Neural progenitor cell (in vitro differentiated cells): ENCODE measurements around the gene UGT2B7. TPM values are rescaled to one million over a fixed set of nuclear protein-coding genes. Genes with fewer than 3 reads are reported as not detected.
A peak's percentile ranks its signal among the peaks of the same experiment; 100 is the strongest.

Experiments
- DNase-seq: peaks from one replicate; pipeline ENCODE4 v3.0.0-alpha.2; 2016; ENCODE audit warnings: low spot score
- H2AFZ ChIP-seq: fragments of 200-600 bp; sonication (generic); replicated peaks from 2 replicates; pipeline ENCODE4 v1.6.1; 2016; ENCODE audit warnings: antibody characterized with exemption
- H3F3A ChIP-seq: fragments of 200-600 bp; sonication (generic); 2 replicates; pipeline ENCODE4 v1.6.1; 2016; ENCODE audit warnings: antibody characterized with exemption, low read depth
- H3K27ac ChIP-seq: fragments of 200-600 bp; sonication (generic); 2 replicates; pipeline ENCODE4 v1.5.1; 2016; ENCODE audit warnings: mild to moderate bottlenecking
- H3K27me3 ChIP-seq: fragments of 200-600 bp; sonication (generic); 2 replicates; pipeline ENCODE4 v1.6.1; 2016; ENCODE audit warnings: mild to moderate bottlenecking, moderate library complexity
- H3K36me3 ChIP-seq: fragments of 200-600 bp; sonication (generic); 2 replicates; pipeline ENCODE4 v1.5.1; 2016
- H3K4me1 ChIP-seq: fragments of 200-600 bp; sonication (generic); 2 replicates; pipeline ENCODE4 v1.6.1; 2016; ENCODE audit warnings: mixed run types
- H3K4me2 ChIP-seq: fragments of 200-600 bp; sonication (generic); 2 replicates; pipeline ENCODE4 v1.6.1; 2016
- H3K4me3 ChIP-seq: fragments of 200-600 bp; sonication (generic); 2 replicates; pipeline ENCODE4 v1.5.1; 2016
- H3K79me2 ChIP-seq: fragments of 200-600 bp; sonication (generic); 2 replicates; pipeline ENCODE4 v1.6.1; 2016; ENCODE audit warnings: low read depth
- H3K9ac ChIP-seq: fragments of 200-600 bp; sonication (generic); 2 replicates; pipeline ENCODE4 v1.6.1; 2016
- H3K9me3 ChIP-seq: fragments of 200-600 bp; sonication (generic); 2 replicates; pipeline ENCODE4 v1.5.1; 2016; ENCODE audit warnings: low read depth
- H4K20me1 ChIP-seq: fragments of 200-600 bp; sonication (generic); 2 replicates; pipeline ENCODE4 v1.6.1; 2016; ENCODE audit warnings: low read depth
- H3K27ac Mint-ChIP-seq: 3 replicates; pipeline ENCODE4 v1.8.0; 2021; ENCODE audit warnings: mixed read lengths
- H3K27me3 Mint-ChIP-seq: 2 replicates; pipeline ENCODE4 v1.8.0; 2022; ENCODE audit warnings: low read depth, mild to moderate bottlenecking, inconsistent platforms, moderate library complexity, mixed read lengths; ENCODE audit not compliant: insufficient read depth
- H3K36me3 Mint-ChIP-seq: 3 replicates; pipeline ENCODE4 v1.8.0; 2021; ENCODE audit warnings: mixed read lengths
- H3K4me1 Mint-ChIP-seq: 3 replicates; pipeline ENCODE4 v1.8.0; 2021; ENCODE audit warnings: mixed read lengths
- H3K4me3 Mint-ChIP-seq: 3 replicates; pipeline ENCODE4 v1.8.0; 2021; ENCODE audit warnings: mild to moderate bottlenecking, moderate library complexity, mixed read lengths
- H3K9me3 Mint-ChIP-seq: 3 replicates; pipeline ENCODE4 v1.8.0; 2020; ENCODE audit warnings: mixed read lengths
- EZH2 ChIP-seq: fragments of 200-600 bp; sonication (generic); IDR thresholded peaks from 2 replicates; pipeline ENCODE4 v1.6.1; 2017; ENCODE audit warnings: antibody characterized with exemption, mild to moderate bottlenecking, moderate library complexity
- EZH2phosphoT487 ChIP-seq: fragments of 200-600 bp; sonication (generic); IDR thresholded peaks from 2 replicates; pipeline ENCODE4 v1.6.1; 2017; ENCODE audit warnings: antibody characterized with exemption
- total RNA-seq: library from RNA; depleted of rRNA; stranded (reverse); fragments of >200 nt; gene quantifications from 2 replicates; pipeline ENCODE4 v1.2.3, GENCODE V29; 2015; ENCODE audit warnings: low replicate concordance
- TF ChIP-seq, protein P1 (sequence below): fragments of 200-600 bp; sonication (generic); IDR thresholded peaks from 2 replicates; pipeline ENCODE4 v1.5.1; 2017; ENCODE audit warnings: antibody characterized with exemption, mild to moderate bottlenecking

The UGT2B7 gene
- total RNA-seq, 1 donor from 2014 or later = not detected

GRCh38 chr4:69057620-69058409 is 38.5 kb upstream of the UGT2B7 start:
- Histone ChIP-seq H3K9ac (no peak overlapping the region), H3K9me3 (no peaks in the 10 kb centered on the region), H3K4me2 (peak overlapping the region; percentile 67), H4K20me1 (no peaks in the 10 kb centered on the region), H3K27ac (peak overlapping the region; percentile 42), H3K4me3 (no peak overlapping the region), H3K79me2 (no peaks in the 10 kb centered on the region), H2AFZ (peak overlapping the region; percentile 59), H3K4me1 (peaks cover 15% of the 10 kb centered on the region), H3K27me3 (no peaks in the 10 kb centered on the region), H3K36me3 (no peaks in the 10 kb centered on the region), H3F3A (peaks cover 16% of the 10 kb centered on the region)
- DNase-seq = peak; percentile 72
- H3K4me3 Mint-ChIP-seq = peak overlapping the region; percentile 31
- no peaks in the 10 kb centered on the region for H3K36me3 Mint-ChIP-seq
- H3K27ac Mint-ChIP-seq = peak overlapping the region; percentile 82
- peaks cover 31% of the 10 kb centered on the region for H3K4me1 Mint-ChIP-seq
- no peaks in the 10 kb centered on the region for H3K27me3 Mint-ChIP-seq
- TF ChIP-seq, protein P1, sequence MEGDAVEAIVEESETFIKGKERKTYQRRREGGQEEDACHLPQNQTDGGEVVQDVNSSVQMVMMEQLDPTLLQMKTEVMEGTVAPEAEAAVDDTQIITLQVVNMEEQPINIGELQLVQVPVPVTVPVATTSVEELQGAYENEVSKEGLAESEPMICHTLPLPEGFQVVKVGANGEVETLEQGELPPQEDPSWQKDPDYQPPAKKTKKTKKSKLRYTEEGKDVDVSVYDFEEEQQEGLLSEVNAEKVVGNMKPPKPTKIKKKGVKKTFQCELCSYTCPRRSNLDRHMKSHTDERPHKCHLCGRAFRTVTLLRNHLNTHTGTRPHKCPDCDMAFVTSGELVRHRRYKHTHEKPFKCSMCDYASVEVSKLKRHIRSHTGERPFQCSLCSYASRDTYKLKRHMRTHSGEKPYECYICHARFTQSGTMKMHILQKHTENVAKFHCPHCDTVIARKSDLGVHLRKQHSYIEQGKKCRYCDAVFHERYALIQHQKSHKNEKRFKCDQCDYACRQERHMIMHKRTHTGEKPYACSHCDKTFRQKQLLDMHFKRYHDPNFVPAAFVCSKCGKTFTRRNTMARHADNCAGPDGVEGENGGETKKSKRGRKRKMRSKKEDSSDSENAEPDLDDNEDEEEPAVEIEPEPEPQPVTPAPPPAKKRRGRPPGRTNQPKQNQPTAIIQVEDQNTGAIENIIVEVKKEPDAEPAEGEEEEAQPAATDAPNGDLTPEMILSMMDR = no peak
- TF ChIP-seq EZH2 (no peak), EZH2phosphoT487 (no peak)
- H3K9me3 Mint-ChIP-seq = peaks cover 2% of the 10 kb centered on the region

DNA sequence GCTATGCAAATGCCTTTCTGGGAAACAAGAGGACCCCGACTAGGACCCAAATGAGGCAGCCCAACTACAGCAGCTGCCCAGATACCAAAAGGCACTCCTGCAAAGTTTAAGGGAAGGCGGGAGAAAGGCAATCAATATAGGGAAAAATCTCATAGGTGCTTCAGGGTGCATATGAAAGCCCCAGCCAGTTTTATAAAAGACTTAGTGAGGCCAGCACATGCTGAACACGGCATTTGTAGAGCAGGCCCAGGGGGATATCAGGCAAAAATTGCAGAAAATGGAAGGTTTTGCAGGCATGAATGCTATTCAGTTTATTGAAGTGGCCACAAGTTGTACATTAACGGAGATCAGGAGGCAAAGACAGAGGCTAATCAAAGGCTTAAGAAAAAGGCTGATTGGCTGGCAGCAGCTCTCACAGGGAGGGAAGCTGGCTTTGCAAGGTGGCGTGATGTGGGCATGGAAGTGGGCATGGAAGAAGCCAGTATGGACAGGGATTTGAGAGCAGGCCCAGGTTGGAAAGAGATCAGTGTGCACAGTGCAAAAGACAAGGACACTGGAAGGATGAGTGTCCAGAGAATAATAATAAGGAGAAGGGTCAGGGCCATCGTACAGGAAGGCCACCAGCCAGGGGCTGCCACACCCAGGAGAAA is 37.7 kb upstream of the UGT2B7 start:
- Histone ChIP-seq H3K4me1 (peaks cover 15% of the 10 kb centered on the region), H3K9ac (no peak overlapping the region), H3F3A (peaks cover 16% of the 10 kb centered on the region), H2AFZ (peak overlapping the region; percentile 59), H4K20me1 (no peaks in the 10 kb centered on the region), H3K4me2 (peak overlapping the region; percentile 67), H3K36me3 (no peaks in the 10 kb centered on the region), H3K27me3 (no peaks in the 10 kb centered on the region), H3K79me2 (no peaks in the 10 kb centered on the region), H3K27ac (peak overlapping the region; percentile 42), H3K4me3 (no peak overlapping the region), H3K9me3 (no peaks in the 10 kb centered on the region)
- Mint-ChIP-seq H3K27ac (peak overlapping the region; percentile 79), H3K36me3 (no peaks in the 10 kb centered on the region), H3K9me3 (peaks cover 2% of the 10 kb centered on the region), H3K4me1 (peaks cover 29% of the 10 kb centered on the region), H3K4me3 (no peak overlapping the region), H3K27me3 (no peaks in the 10 kb centered on the region)
- TF ChIP-seq EZH2 = no peak
- no peak for TF ChIP-seq EZH2phosphoT487
- TF ChIP-seq, protein P1 = no peak
- peak; percentile 2 for DNase-seq

GRCh38 chr4:69060651-69061308 is 35.5 kb upstream of the UGT2B7 start:
- no peaks in the 10 kb centered on the region for H3K36me3 Mint-ChIP-seq
- no peak overlapping the region for H3K9ac ChIP-seq
- H3K9me3 ChIP-seq = no peaks in the 10 kb centered on the region

More at GRCh38 chr4:69060651-69061308, 35.5 kb upstream of the UGT2B7 start:
- H3K9me3 Mint-ChIP-seq = peaks cover 2% of the 10 kb centered on the region
- no peak overlapping the region for H3K4me3 Mint-ChIP-seq
- H3K27ac Mint-ChIP-seq = no peak overlapping the region
- Histone ChIP-seq H3K27me3 (no peaks in the 10 kb centered on the region), H4K20me1 (no peaks in the 10 kb centered on the region), H3K36me3 (no peaks in the 10 kb centered on the region), H3K27ac (no peak overlapping the region), H3K79me2 (no peaks in the 10 kb centered on the region), H3K4me2 (no peak overlapping the region), H3K4me3 (no peak overlapping the region), H2AFZ (no peak overlapping the region), H3F3A (peaks cover 16% of the 10 kb centered on the region), H3K4me1 (peaks cover 15% of the 10 kb centered on the region)
- TF ChIP-seq EZH2phosphoT487 (no peak), EZH2 (no peak)
- TF ChIP-seq, protein P1 = peak; percentile 5
- peaks cover 24% of the 10 kb centered on the region for H3K4me1 Mint-ChIP-seq
- H3K27me3 Mint-ChIP-seq = no peaks in the 10 kb centered on the region
- peak; percentile 3 for DNase-seq
